GM12873 (cell line): ENCODE data around the gene PIP4K2A.
A peak's percentile ranks its signal among the peaks of the same experiment; 100 is the strongest.

Experiments
- TF ChIP-seq, protein P1 (sequence below): IDR thresholded peaks from 2 replicates; pipeline ENCODE4 v1.5.1; 2012; ENCODE audit warnings: low read depth, mild to moderate bottlenecking, moderate library complexity, low read length, control low read depth; ENCODE audit not compliant: insufficient read depth; ENCODE audit errors: missing control alignments

Gene PIP4K2A

GRCh38 chr10:22588462-22588861 lies 125.9 kb downstream of the PIP4K2A start:
- TF ChIP-seq, protein P1, sequence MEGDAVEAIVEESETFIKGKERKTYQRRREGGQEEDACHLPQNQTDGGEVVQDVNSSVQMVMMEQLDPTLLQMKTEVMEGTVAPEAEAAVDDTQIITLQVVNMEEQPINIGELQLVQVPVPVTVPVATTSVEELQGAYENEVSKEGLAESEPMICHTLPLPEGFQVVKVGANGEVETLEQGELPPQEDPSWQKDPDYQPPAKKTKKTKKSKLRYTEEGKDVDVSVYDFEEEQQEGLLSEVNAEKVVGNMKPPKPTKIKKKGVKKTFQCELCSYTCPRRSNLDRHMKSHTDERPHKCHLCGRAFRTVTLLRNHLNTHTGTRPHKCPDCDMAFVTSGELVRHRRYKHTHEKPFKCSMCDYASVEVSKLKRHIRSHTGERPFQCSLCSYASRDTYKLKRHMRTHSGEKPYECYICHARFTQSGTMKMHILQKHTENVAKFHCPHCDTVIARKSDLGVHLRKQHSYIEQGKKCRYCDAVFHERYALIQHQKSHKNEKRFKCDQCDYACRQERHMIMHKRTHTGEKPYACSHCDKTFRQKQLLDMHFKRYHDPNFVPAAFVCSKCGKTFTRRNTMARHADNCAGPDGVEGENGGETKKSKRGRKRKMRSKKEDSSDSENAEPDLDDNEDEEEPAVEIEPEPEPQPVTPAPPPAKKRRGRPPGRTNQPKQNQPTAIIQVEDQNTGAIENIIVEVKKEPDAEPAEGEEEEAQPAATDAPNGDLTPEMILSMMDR: no peak

DNA sequence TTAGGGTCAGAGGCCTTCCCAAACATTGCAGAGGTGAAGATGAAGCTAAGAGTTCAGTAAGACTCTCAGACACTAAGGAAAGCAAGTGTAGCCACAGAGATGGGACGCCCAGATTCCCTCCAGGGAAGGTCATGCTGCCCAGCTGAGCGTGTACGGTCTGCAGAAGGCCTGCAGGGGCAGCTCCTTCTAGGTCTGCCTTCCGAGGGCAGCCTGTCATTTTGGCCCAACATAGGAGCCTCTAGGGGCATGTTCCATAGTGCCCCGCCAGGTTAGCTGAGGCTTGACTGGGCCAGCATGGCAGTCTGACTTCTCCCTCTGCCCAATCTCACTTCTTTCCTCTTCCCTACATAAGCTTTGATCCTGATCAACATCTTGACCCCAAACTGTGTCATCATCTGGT lies 130.7 kb downstream of the PIP4K2A start:
- TF ChIP-seq, protein P1: no peak

DNA sequence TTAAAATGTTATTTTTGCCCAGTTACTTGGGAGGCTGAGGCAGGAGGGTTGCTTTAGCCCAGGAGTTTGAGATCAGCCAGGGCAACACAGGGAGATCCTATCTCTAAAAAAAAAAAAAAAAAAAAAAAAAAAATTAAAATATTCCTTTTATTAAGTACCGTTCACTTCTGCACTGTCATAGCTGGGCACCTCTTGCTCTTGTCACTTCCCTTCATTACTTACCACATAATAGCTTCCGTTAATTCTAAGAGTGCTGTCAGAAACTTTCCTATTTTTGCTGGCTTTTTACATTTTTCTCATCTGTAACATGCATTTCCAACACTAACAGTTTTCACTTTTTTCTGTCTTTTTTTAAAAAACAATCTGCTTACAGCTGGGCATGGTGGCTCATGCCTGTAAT lies 132.9 kb downstream of the PIP4K2A start:
- TF ChIP-seq, protein P1: no peak

DNA sequence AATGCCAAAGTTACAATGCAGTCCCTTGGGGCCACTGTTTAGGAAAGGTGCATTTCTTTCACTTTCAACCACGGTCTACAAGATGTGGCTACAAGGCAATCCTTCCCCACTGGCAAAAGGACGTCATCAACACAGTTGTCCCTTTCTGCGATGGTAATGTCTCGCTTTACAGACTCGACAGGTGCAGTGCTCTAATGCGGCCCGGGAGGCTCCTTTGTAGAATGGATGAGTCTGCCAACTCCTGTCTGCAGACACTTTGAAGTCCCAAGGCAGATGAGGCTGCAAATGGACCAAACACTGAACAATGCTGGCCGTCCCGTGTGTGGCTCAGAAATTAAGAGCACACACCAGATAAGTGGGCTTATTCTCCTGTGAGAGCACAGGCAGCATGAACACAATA lies 133.7 kb downstream of the PIP4K2A start:
- TF ChIP-seq, protein P1: no peak

- TF ChIP-seq, protein P1: no peak
Observed at GRCh38 chr10:22579826-22580225, 134.6 kb downstream of the PIP4K2A start.

GRCh38 chr10:22573820-22574569 lies 140.4 kb downstream of the PIP4K2A start:
- TF ChIP-seq, protein P1: peak; percentile 55

- TF ChIP-seq, protein P1: no peak
Observed at GRCh38 chr10:22570733-22571430, 143.5 kb downstream of the PIP4K2A start.
